Suprapubic skin (tissue), 3 donors: Measurements from ENCODE around the gene RASSF8.

Source experiments
- POLR2A ChIP-seq, 2 donors: fragments of 450-650 bp; IDR thresholded peaks; one replicate each; pipeline ENCODE4 v1.6.1; 2017; ENCODE audit warnings: antibody characterized with exemption in 2 of 2, mild to moderate bottlenecking in 2 of 2, moderate library complexity in 2 of 2
- TF ChIP-seq, protein P1 (sequence below), 2 donors: fragments of 200-600 bp in 1 of 2; fragments of 450-650 bp in 1 of 2; sonication (generic) in 1 of 2; IDR thresholded peaks; one replicate each; pipeline ENCODE4 v1.5.1; 2016 to 2019; ENCODE audit warnings: antibody characterized with exemption in 2 of 2, mild to moderate bottlenecking in 1 of 2, moderate library complexity in 1 of 2

DNA sequence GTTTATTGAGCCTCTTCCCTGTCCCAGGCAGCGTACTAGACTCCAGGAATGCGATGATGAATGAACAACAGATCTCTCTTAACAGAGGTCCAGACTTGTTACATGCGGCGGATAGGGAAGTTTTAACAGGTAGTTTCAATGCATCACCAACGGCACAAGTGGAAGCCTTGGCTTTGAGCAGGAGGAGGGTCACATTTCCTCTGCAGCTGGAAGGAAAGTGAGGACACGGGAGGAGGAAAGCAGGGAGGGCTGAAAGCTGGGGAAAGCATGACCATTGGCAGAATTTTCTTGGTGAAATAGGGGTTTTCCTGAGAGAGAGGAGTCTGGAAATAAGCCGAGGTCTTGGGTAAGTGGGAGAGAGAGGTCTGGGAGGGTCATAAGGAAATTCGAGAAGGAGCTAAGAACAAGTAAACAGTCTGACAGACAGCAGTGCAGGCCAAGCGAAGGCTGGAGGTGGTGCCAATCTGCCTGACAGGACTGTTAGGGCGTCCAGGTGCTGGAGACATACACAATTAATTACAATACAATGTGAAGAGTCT is 150.9 kb downstream of the RASSF8 start:
- TF ChIP-seq, protein P1, sequence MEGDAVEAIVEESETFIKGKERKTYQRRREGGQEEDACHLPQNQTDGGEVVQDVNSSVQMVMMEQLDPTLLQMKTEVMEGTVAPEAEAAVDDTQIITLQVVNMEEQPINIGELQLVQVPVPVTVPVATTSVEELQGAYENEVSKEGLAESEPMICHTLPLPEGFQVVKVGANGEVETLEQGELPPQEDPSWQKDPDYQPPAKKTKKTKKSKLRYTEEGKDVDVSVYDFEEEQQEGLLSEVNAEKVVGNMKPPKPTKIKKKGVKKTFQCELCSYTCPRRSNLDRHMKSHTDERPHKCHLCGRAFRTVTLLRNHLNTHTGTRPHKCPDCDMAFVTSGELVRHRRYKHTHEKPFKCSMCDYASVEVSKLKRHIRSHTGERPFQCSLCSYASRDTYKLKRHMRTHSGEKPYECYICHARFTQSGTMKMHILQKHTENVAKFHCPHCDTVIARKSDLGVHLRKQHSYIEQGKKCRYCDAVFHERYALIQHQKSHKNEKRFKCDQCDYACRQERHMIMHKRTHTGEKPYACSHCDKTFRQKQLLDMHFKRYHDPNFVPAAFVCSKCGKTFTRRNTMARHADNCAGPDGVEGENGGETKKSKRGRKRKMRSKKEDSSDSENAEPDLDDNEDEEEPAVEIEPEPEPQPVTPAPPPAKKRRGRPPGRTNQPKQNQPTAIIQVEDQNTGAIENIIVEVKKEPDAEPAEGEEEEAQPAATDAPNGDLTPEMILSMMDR (IDR thresholded peaks at IDR 0.05): no peak
- no peak for TF ChIP-seq POLR2A (IDR thresholded peaks at IDR 0.05)
